ENCODE results near the gene DNAJC1. TPM values are rescaled to one million over a fixed set of nuclear protein-coding genes. Genes with fewer than 3 reads are reported as not detected.

Gene DNAJC1
- total and polyA plus RNA-seq, 10 of the 15 experiments (the other 5 are each of a cell fraction or from before 2014, with no cell fraction given), result 2.5 to 39.3 (median 20.4) TPM

DNA sequence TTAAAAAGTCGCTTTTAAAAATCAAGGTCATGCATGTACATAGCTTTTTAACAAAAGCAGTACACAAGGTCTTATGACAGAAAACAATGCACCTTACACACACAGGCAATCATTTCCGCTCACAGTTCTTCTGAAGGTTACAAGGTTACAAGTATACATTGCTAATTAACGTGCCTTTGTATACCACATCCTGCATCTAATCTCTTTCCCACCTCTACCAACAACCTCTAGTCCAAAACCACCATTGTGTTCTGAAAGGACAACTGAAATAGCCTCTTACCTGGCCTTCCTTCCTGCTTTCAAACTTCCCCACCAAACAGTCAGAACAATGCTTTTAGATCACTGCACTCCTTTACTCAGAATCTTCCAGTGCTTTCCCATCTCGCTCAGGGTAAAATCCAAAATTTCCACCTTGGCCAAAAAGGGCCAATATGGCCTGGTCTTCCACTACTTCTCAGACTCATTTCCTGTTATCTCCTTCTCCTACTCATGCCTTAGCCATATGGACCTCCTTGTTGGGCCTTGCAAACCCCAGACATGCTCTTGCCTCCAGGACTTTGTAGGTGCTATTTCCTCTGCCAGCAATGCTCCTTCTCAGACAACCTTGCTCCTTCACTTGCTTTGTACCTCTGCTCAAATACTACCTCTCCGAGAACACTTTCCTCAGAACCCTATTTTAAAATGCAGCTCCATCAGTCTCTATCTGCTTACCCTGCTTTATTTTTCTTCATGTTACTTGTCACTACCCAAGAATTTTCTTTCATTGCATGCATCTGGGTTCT is 205.4 kb downstream of the DNAJC1 start (continued):
- TF ChIP-seq, protein P1, sequence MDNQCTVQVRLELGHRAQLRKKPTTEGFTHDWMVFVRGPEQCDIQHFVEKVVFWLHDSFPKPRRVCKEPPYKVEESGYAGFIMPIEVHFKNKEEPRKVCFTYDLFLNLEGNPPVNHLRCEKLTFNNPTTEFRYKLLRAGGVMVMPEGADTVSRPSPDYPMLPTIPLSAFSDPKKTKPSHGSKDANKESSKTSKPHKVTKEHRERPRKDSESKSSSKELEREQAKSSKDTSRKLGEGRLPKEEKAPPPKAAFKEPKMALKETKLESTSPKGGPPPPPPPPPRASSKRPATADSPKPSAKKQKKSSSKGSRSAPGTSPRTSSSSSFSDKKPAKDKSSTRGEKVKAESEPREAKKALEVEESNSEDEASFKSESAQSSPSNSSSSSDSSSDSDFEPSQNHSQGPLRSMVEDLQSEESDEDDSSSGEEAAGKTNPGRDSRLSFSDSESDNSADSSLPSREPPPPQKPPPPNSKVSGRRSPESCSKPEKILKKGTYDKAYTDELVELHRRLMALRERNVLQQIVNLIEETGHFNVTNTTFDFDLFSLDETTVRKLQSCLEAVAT (IDR thresholded peaks at IDR 0.05), result peak; percentile 41; the same call in 1 of the 2 replicates
- TF ChIP-seq, protein P2, sequence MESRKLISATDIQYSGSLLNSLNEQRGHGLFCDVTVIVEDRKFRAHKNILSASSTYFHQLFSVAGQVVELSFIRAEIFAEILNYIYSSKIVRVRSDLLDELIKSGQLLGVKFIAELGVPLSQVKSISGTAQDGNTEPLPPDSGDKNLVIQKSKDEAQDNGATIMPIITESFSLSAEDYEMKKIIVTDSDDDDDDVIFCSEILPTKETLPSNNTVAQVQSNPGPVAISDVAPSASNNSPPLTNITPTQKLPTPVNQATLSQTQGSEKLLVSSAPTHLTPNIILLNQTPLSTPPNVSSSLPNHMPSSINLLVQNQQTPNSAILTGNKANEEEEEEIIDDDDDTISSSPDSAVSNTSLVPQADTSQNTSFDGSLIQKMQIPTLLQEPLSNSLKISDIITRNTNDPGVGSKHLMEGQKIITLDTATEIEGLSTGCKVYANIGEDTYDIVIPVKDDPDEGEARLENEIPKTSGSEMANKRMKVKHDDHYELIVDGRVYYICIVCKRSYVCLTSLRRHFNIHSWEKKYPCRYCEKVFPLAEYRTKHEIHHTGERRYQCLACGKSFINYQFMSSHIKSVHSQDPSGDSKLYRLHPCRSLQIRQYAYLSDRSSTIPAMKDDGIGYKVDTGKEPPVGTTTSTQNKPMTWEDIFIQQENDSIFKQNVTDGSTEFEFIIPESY (IDR thresholded peaks at IDR 0.05), result no peak
- TF ChIP-seq USF2 (IDR thresholded peaks at IDR 0.05; ENCODE audit: borderline replicate concordance, low read depth, low read length), result no peak
- TF ChIP-seq, protein P3, sequence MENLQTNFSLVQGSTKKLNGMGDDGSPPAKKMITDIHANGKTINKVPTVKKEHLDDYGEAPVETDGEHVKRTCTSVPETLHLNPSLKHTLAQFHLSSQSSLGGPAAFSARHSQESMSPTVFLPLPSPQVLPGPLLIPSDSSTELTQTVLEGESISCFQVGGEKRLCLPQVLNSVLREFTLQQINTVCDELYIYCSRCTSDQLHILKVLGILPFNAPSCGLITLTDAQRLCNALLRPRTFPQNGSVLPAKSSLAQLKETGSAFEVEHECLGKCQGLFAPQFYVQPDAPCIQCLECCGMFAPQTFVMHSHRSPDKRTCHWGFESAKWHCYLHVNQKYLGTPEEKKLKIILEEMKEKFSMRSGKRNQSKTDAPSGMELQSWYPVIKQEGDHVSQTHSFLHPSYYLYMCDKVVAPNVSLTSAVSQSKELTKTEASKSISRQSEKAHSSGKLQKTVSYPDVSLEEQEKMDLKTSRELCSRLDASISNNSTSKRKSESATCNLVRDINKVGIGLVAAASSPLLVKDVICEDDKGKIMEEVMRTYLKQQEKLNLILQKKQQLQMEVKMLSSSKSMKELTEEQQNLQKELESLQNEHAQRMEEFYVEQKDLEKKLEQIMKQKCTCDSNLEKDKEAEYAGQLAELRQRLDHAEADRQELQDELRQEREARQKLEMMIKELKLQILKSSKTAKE (IDR thresholded peaks at IDR 0.05; ENCODE audit: low read depth, poor library complexity, severe bottlenecking), result no peak

Measured in GM12878 (cell line).